PFSK-1 (cell line): Measurements from ENCODE around the gene ADAMTS16.

Source experiments
- FOXP2 ChIP-seq: optimal IDR thresholded peaks from 2 replicates; pipeline ENCODE3; 2011; ENCODE audit warnings: borderline replicate concordance, control low read depth, inconsistent platforms; ENCODE audit not compliant: insufficient read depth; ENCODE audit errors: extremely low read length, extremely low read depth
- POLR2AphosphoS5 ChIP-seq: IDR thresholded peaks from 2 replicates; pipeline ENCODE4 v1.6.1; 2012; ENCODE audit warnings: low read depth, mild to moderate bottlenecking, control low read depth, low read length, moderate library complexity
- SIN3A ChIP-seq: IDR thresholded peaks from 2 replicates; pipeline ENCODE4 v1.6.1; 2012; ENCODE audit warnings: mild to moderate bottlenecking, low read length, moderate library complexity, borderline replicate concordance; ENCODE audit not compliant: insufficient read depth
- TAF1 ChIP-seq: IDR thresholded peaks from 2 replicates; pipeline ENCODE4 v1.6.1; 2012; ENCODE audit warnings: low read length, control low read depth, borderline replicate concordance; ENCODE audit not compliant: insufficient read depth
- TF ChIP-seq, protein P1 (sequence below), 2 experiments: IDR thresholded peaks; 2 replicates each; pipeline versions ENCODE4 v1.6.1 to v1.8.0; 2011 to 2012; ENCODE audit warnings: low read depth in 2 of 2, low read length in 2 of 2, control low read depth in 1 of 2, inconsistent platforms in 1 of 2, mild to moderate bottlenecking in 1 of 2, moderate library complexity in 1 of 2; ENCODE audit not compliant: insufficient read depth in 1 of 2

Gene ADAMTS16

DNA sequence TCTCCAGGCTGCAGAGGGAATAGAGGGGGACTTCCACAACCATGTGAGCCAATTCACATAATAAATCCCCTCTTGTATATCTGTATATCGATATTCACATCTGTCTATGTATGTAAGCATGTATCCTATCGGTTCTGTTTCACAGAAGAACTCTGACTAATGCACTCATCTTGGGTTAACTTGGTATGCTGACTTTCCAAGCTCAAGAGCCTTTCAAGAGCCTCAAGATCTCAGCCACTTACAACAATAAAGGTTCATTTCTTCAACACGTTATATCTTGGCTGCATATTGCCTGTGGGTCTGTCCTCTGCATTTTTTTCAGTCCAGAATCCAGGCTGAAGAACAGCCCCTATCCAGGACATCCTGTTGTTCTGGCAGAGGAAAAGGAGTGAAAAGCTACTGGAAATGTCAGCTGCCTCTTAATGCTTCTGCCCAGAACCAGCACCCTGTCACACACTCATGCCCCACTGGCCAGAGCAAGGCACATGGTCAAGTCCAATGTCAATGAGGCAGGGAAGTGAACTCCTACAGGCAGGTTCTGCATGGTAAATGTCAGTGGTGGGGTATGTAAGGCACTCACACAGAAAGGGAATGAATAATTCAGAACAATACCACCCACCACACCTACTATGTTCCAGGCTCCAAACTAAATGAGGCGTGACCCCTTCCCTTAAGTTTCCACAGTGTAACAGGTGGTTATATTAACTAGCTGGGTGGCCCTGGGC lies 190.8 kb downstream of the ADAMTS16 start:
- TF ChIP-seq, protein P1, sequence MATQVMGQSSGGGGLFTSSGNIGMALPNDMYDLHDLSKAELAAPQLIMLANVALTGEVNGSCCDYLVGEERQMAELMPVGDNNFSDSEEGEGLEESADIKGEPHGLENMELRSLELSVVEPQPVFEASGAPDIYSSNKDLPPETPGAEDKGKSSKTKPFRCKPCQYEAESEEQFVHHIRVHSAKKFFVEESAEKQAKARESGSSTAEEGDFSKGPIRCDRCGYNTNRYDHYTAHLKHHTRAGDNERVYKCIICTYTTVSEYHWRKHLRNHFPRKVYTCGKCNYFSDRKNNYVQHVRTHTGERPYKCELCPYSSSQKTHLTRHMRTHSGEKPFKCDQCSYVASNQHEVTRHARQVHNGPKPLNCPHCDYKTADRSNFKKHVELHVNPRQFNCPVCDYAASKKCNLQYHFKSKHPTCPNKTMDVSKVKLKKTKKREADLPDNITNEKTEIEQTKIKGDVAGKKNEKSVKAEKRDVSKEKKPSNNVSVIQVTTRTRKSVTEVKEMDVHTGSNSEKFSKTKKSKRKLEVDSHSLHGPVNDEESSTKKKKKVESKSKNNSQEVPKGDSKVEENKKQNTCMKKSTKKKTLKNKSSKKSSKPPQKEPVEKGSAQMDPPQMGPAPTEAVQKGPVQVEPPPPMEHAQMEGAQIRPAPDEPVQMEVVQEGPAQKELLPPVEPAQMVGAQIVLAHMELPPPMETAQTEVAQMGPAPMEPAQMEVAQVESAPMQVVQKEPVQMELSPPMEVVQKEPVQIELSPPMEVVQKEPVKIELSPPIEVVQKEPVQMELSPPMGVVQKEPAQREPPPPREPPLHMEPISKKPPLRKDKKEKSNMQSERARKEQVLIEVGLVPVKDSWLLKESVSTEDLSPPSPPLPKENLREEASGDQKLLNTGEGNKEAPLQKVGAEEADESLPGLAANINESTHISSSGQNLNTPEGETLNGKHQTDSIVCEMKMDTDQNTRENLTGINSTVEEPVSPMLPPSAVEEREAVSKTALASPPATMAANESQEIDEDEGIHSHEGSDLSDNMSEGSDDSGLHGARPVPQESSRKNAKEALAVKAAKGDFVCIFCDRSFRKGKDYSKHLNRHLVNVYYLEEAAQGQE (IDR thresholded peaks at IDR 0.05; ENCODE audit: insufficient read depth in 1 of 2, low read depth in 2 of 2, low read length in 2 of 2), result no peak
- TF ChIP-seq POLR2AphosphoS5 (no peak), TAF1 (no peak), SIN3A (no peak), FOXP2 (no peak)

DNA sequence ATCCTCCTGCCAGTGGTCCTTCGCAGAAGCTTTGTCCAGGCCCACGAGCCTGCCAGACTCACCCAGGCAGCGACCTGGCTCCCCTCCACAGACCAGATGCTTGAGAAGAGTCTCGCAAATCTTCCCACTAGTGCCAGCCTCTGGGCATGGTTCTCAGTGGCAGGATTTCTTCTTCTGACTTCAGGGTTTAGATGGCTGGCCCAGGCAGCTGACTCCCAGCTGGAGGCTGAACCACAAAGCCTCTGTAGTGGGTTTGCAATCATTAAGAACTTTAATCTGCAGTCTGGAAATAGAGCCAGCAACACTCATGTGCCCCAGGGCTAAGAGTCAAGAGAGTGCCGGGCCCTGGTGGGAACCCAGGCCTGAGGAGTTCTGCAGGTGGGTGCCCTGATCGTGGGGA lies 191.7 kb downstream of the ADAMTS16 start:
- TF ChIP-seq POLR2AphosphoS5, result no peak
- no peak for TF ChIP-seq SIN3A
- TF ChIP-seq TAF1, result no peak
- TF ChIP-seq FOXP2, result no peak
- TF ChIP-seq, protein P1 (IDR thresholded peaks at IDR 0.05; ENCODE audit: insufficient read depth in 1 of 2, low read depth in 2 of 2, low read length in 2 of 2), result no peak

DNA sequence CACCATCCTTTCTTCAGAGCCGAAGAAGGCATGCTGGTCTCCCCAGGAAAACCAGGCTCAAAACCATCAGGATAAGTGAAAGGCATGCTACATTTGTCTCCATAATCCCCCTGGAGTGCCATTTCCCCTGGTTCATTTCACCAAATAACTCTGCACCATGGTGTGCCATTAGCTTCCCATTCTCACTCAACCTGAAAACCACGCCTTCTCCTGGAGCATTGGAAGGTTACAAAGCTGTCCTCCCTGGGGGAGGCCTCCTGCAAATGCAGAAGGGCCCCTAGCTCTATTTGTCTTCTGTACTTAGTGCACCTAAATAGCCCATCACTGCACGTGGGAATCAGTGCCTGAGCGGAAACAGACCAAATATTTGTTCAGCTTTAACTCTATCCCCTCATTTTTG lies 192.2 kb downstream of the ADAMTS16 start:
- TF ChIP-seq TAF1, result no peak
- TF ChIP-seq FOXP2, result no peak
- TF ChIP-seq POLR2AphosphoS5, result no peak
- TF ChIP-seq, protein P1 (IDR thresholded peaks at IDR 0.05; ENCODE audit: insufficient read depth in 1 of 2, low read depth in 2 of 2, low read length in 2 of 2), result no peak
- TF ChIP-seq SIN3A, result no peak

DNA sequence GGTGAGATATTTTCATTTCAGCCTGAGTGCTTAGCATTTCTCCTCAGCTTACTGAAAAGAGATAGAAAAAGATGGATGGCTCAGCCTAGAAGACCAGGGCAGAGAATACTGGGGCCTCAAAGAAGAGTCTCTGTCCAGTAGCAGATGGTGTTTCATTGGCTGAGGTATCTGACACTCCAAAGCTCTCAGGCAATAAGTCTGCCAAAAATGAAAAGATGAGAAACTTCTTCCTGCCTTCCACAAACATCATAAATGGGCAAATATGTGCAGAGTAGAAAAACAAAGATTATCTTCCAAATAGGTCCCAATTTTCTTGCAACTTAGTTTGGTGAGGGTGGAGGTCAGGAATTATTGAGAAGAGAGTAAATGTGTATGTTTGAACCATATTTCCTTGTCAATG lies 195.0 kb downstream of the ADAMTS16 start:
- TF ChIP-seq, protein P1 (IDR thresholded peaks at IDR 0.05; ENCODE audit: insufficient read depth in 1 of 2, low read depth in 2 of 2, low read length in 2 of 2), result no peak
